ENCODE results near the gene FOSL2. TPM values are rescaled to one million over a fixed set of nuclear protein-coding genes. Genes with fewer than 3 reads are reported as not detected.

Gene FOSL2
- total RNA-seq, 2 donors from 2014 or later: 176 to 248 TPM

DNA sequence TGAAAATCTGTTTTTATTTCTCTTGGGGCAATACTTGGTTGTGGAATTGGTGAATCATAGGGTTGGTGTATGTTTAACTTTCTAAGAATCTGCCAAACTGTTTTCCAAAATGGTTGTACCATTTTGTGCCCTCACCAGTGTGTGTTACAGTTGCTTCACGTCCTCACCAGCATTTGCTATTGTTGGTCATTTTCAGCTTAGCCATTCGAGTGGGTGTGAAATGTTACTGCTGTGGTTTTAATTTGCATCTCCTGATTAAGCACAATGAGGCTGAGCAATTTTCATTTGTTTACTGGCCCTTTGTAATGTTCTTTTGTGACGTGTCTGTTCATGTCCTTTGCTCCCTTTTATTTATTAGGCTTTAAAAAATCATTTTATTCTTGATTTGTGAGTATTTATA is 49.7 kb downstream of the FOSL2 start:
- peaks cover 3 to 6% of the 10 kb centered on the region in 2 donors for H3K9me3 Mint-ChIP-seq
- H3K27me3 Mint-ChIP-seq (ENCODE audit: low read depth): no peaks in the 10 kb centered on the region
- ATAC-seq (replicated peaks in 1 of 2) (no peak), DNase-seq (no peak)
- peaks cover 60% of the 10 kb centered on the region for H3K4me1 Mint-ChIP-seq (ENCODE audit: low read depth)
- H3K27ac Mint-ChIP-seq: no peak overlapping the region
- peaks cover 2 to 11% of the 10 kb centered on the region in 2 donors for H3K36me3 Mint-ChIP-seq (ENCODE audit: insufficient read depth in 2 of 2)
- no peak overlapping the region for H3K4me3 Mint-ChIP-seq

DNA sequence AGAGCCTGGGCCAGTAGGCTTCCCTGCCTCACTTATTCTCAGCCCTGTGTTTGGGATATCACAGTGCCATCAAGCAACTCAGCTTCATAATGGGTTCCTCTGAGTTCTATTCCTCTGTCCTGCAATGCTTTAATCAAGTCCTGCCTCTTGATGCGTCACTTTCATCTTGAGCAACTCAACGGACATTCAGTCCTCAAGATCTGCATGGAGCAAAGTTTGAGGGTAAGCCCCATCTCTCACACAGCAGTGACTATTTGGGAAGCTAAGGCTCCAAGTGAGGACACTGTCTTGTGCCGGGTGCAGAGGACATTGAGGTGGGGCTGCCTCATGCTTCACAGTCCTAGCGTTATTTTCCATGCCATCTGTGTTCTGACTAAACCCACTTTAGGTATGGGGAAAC is 52.3 kb downstream of the FOSL2 start:
- Mint-ChIP-seq H3K27ac (no peak overlapping the region), H3K9me3 (peaks cover 3 to 6% of the 10 kb centered on the region in 2 donors), H3K4me3 (peak overlapping the region in 1 of 2 donors; percentile 66)

DNA sequence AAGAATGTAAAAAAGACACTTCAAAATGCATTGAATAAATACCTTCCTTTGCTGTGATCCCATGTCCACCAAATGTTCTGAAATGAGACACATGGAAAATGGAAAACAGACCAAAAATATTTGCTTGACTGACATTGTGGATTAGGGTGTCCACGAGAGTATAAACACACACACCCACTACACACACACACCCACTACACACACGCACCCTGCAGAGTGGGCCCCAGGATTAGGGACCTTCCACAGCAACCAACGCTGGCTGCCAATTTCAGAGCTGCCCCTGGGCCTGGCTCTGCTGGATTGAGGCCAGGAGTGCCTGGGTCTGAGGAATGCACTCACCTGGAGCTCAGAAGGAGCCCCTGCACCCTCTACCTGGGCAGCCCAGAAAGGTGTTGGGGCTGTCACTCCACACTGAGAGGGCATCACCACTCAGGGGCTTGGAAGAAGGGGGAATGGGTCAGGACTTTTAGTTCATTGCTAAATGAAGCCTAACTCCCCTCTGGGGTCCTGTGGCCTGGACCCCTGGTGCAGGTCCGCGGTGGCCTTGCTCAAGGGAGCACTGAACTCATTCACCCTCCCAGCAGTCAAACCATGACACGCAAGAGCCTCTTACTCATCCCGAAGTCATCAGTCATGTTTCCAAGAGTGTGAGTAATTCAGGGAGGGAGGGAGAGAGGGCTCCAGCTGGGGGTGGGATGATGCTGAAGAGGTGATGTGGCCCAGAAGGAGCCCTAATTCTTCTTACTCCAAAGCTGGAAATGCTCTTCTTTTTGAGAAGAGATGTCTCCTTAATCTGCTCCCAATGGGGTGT is 53.0 kb downstream of the FOSL2 start:
- peak overlapping the region; percentile 97 for H3K27ac Mint-ChIP-seq
- no peaks in the 10 kb centered on the region for H3K27me3 Mint-ChIP-seq (ENCODE audit: low read depth)
- H3K36me3 Mint-ChIP-seq (ENCODE audit: insufficient read depth in 2 of 2): peaks cover 2 to 11% of the 10 kb centered on the region in 2 donors
- peaks cover 3 to 6% of the 10 kb centered on the region in 2 donors for H3K9me3 Mint-ChIP-seq
- peak overlapping the region; percentile 66 to 76 for H3K4me3 Mint-ChIP-seq
- H3K4me1 Mint-ChIP-seq (ENCODE audit: low read depth): peaks cover 88% of the 10 kb centered on the region
- ATAC-seq (replicated peaks in 1 of 2) (peak; percentile 73), DNase-seq (peak; percentile 77 to 83)

More for the DNA sequence above, 52.3 kb downstream of the FOSL2 start:
- H3K4me1 Mint-ChIP-seq (ENCODE audit: low read depth): peaks cover 81% of the 10 kb centered on the region
- no peak for ATAC-seq (replicated peaks in 1 of 2)
- peaks cover 2 to 11% of the 10 kb centered on the region in 2 donors for H3K36me3 Mint-ChIP-seq (ENCODE audit: insufficient read depth in 2 of 2)
- no peak for DNase-seq
- H3K27me3 Mint-ChIP-seq (ENCODE audit: low read depth): no peaks in the 10 kb centered on the region

DNA sequence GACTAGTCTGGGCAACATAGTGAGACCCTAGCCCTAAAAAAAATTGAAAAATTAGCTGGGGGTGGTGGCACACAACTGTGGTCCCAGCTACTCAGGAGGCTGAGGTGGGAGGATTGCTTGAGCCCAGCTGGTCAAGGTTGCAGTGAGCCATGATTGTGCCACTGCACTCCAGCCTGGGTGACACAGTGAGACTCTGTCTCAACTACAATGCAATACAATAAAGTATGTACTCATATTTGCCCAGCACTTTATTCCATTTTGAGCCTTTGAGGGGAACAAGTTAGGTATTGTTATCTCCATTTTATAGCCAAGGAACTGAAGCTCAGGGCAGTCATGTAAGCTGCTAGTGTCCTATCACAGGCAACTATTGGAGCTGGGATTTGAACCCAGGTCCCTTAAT is 53.9 kb downstream of the FOSL2 start:
- Mint-ChIP-seq H3K27me3 (ENCODE audit: low read depth) (no peaks in the 10 kb centered on the region), H3K4me1 (ENCODE audit: low read depth) (peaks cover 95% of the 10 kb centered on the region), H3K27ac (peak overlapping the region; percentile 97), H3K36me3 (ENCODE audit: insufficient read depth in 2 of 2) (peaks cover 2 to 11% of the 10 kb centered on the region in 2 donors), H3K9me3 (peaks cover 3 to 6% of the 10 kb centered on the region in 2 donors), H3K4me3 (peak overlapping the region; percentile 34 to 94)
- DNase-seq: no peak
- ATAC-seq (replicated peaks in 1 of 2): no peak

DNA sequence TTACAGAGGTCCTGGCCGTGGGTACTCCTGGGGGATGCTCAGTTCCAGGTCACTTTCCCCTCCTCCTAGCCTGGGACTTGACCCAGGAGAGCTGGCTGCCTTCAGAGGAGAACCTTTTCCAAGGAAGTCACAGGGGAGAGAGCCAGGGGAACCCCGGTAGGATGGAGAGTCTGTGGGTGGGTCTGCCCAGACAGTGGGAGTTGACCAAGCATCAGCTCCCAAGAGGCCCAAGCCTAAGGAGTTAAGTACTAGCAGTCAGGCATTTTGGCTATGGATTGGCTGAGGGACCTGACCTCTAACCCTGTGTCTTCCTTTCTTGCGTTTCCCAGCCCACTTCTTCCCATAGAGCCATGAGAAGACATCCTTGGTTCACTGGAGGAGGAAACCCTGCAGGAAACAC is 54.4 kb downstream of the FOSL2 start:
- Mint-ChIP-seq H3K9me3 (peaks cover 0 to 3% of the 10 kb centered on the region in 2 donors), H3K27me3 (ENCODE audit: low read depth) (no peaks in the 10 kb centered on the region), H3K27ac (peak overlapping the region; percentile 97), H3K36me3 (ENCODE audit: insufficient read depth in 2 of 2) (peaks cover 0 to 7% of the 10 kb centered on the region in 2 donors), H3K4me3 (peak overlapping the region; percentile 34 to 94), H3K4me1 (ENCODE audit: low read depth) (peaks cover 95% of the 10 kb centered on the region)
- ATAC-seq (replicated peaks in 1 of 2): no peak
- no peak for DNase-seq

DNA sequence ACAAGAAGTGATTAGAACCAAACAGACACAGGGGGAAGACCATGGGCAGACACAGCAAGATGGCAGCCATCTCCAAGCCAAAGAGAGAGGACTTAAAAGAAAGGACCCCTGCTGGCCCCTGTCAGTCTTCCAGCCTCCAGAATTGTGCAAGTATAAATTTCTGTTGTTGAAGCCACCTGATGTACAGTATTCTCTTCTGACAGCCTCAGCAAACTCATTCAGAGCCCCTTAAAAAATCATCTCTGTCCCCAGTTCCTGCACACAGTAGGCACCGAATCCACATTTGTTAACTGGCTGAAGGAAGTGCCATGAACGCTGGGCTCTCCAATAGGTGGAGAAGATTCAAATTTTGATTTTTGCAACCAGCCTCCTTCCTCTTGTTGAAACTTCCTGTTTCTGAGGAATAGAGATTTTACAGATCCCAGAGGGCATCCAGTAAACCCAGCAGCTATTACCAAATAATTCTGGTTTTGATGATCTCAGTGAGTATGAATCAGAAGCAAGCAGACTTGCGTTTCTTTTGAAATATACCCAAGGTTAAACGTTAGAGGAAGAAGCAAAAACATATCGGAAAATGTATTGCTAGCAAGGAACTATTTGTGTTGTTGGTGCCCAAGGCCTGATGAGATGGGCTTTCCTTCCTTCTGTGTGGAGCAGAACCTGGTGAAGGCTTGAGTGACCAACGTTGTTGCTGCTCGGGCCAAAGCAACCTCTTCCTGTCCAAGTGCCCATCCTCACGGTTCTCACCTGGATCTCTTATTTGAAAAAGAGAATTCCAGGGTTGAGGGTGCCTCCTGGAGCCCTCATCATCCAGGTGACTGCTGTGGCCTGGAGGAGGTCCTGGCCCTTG is 55.5 kb downstream of the FOSL2 start:
- Mint-ChIP-seq H3K27me3 (ENCODE audit: low read depth) (no peaks in the 10 kb centered on the region), H3K36me3 (ENCODE audit: insufficient read depth in 2 of 2) (peaks cover 0 to 4% of the 10 kb centered on the region in 2 donors), H3K4me3 (peak overlapping the region; percentile 86 to 94), H3K9me3 (peaks cover 0 to 3% of the 10 kb centered on the region in 2 donors), H3K4me1 (ENCODE audit: low read depth) (peaks cover 96% of the 10 kb centered on the region), H3K27ac (peak overlapping the region; percentile 97)
- ATAC-seq (replicated peaks in 1 of 2) (peak; percentile 18 to 27), DNase-seq (peak in 1 of 2 donors; percentile 43)

DNA sequence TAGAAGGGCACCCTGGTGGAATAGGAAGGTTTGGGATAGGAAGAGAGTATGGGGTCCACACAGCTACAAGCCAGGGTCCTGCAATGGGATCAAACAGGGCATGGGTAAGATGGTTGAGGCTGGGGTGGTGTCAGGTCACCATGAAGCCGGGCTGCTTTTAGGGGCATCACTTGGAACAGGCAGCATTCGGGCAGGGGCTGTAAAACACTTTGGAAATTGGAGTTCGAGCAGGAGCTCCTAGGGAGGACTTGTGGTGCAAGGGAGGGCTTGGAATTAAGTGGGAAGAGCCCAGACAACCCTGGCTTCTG is 56.1 kb downstream of the FOSL2 start:
- no peaks in the 10 kb centered on the region for H3K27me3 Mint-ChIP-seq (ENCODE audit: low read depth)
- H3K4me3 Mint-ChIP-seq: peak overlapping the region; percentile 86 to 94
- H3K27ac Mint-ChIP-seq: peak overlapping the region; percentile 97
- DNase-seq (no peak), ATAC-seq (replicated peaks in 1 of 2) (no peak)
- H3K9me3 Mint-ChIP-seq: peaks cover 0 to 1% of the 10 kb centered on the region in 2 donors
- peaks cover 0 to 2% of the 10 kb centered on the region in 2 donors for H3K36me3 Mint-ChIP-seq (ENCODE audit: insufficient read depth in 2 of 2)
- peaks cover 91% of the 10 kb centered on the region for H3K4me1 Mint-ChIP-seq (ENCODE audit: low read depth)

DNA sequence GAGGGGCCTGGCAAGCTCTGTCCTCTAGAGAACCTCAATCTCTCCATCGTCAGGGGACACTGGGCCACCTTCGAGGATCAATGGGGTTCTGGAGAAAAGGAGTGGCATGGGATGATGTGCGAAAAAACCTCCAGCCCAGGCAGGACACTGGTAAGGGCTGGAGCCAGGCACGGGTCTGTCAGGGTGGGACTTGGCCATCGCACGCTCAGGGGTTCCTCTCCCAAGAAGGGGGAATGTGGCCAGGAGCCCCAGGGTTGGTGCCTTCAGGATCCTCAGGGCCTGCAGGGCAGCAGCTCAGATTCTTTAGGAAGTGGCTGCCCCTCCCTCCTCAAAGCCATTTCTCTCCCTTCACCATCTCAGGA is 56.4 kb downstream of the FOSL2 start:
- no peak for DNase-seq
- ATAC-seq (replicated peaks in 1 of 2): no peak
- Mint-ChIP-seq H3K27me3 (ENCODE audit: low read depth) (no peaks in the 10 kb centered on the region), H3K27ac (peak overlapping the region; percentile 97), H3K4me3 (peak overlapping the region; percentile 86 to 94), H3K9me3 (peaks cover 0 to under 1% of the 10 kb centered on the region in 2 donors), H3K36me3 (ENCODE audit: insufficient read depth in 2 of 2) (no peaks in the 10 kb centered on the region), H3K4me1 (ENCODE audit: low read depth) (peaks cover 88% of the 10 kb centered on the region)

DNA sequence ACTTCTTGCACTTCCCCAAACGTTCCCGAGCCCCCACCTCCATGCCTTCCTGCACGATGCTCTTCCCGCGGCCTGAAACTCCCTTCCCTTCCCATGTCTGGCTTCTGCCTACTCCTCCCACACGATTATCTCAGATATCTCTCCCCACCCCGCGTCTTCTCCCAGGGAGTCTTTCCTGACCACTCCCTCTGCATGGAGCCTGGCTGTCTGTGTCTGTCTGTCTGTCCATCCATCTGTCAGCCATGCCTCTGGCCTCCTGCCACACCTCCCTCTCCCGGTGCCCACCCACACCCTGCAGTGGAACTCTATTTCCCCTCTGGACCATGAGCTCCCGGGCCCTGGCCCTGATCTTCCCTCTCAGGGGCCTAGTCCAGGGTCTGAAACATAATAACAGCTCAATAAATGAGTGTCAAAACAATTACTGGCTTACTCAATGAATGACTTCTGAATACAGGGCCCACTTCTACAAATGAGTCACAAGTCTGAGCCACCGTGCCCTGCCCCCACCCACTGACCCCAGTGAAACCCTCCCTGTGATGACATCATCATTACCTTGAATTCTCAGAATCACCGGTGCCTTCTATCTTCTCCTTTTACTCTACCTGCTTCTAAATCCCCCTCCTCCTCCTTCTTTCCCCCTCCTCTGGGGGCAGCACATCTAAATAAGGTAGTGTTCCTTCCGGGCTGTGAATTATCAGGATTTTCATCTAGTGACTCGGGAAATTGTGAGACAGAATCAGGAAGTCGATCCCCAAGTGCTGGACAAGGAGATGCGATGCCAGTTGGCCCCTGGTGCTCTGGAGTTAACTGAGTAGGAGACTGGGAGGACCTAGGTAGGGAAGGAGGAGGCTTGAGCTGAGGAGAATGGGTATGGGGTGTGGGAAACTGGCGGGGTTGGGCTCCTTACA is 57.1 kb downstream of the FOSL2 start:
- Mint-ChIP-seq H3K4me1 (ENCODE audit: low read depth) (peaks cover 81% of the 10 kb centered on the region), H3K9me3 (no peaks in the 10 kb centered on the region), H3K36me3 (ENCODE audit: insufficient read depth in 2 of 2) (no peaks in the 10 kb centered on the region), H3K4me3 (peak overlapping the region; percentile 86 to 94), H3K27me3 (ENCODE audit: low read depth) (no peaks in the 10 kb centered on the region), H3K27ac (peak overlapping the region; percentile 97)
- peak; percentile 90 to 94 for DNase-seq
- ATAC-seq (replicated peaks in 1 of 2): peak; percentile 71 to 74

DNA sequence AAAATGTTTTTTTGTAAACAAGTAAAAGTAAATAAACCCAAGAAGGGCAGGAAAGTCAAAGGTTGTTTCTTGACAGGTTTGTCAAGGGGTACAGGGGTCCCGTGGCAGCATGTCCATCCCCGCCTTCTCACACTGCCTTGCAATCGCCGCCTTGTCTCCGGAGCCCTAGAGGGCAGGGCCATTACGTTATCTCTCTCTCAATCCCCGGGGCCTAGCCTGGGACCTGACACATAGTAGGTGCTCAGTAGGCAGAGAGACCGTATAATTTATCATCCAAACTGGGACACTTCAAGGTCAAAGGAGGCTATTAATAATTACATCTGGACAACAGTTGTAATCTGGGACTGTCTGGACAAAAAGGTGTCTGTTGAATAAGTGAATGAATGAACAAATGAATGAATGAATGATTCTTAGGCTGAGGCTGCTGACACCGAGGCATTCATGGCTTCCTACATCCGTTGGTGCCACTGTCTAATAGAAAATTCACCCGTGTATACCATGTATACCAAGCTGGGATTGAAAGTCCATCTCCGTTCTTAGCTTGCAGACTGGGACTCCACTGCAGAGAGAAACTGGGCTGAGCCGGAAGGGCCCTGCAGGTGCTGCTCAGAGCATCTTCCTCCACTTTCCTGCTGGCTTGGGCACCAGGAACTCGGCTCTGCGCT is 58.4 kb downstream of the FOSL2 start:
- DNase-seq (no peak), ATAC-seq (replicated peaks in 1 of 2) (no peak)
- H3K36me3 Mint-ChIP-seq (ENCODE audit: insufficient read depth in 2 of 2): no peaks in the 10 kb centered on the region
- H3K4me1 Mint-ChIP-seq (ENCODE audit: low read depth): peaks cover 68% of the 10 kb centered on the region
- no peaks in the 10 kb centered on the region for H3K9me3 Mint-ChIP-seq
- H3K4me3 Mint-ChIP-seq: peak overlapping the region; percentile 86 to 94
- H3K27me3 Mint-ChIP-seq (ENCODE audit: low read depth): no peaks in the 10 kb centered on the region
- H3K27ac Mint-ChIP-seq: peak overlapping the region; percentile 97

DNA sequence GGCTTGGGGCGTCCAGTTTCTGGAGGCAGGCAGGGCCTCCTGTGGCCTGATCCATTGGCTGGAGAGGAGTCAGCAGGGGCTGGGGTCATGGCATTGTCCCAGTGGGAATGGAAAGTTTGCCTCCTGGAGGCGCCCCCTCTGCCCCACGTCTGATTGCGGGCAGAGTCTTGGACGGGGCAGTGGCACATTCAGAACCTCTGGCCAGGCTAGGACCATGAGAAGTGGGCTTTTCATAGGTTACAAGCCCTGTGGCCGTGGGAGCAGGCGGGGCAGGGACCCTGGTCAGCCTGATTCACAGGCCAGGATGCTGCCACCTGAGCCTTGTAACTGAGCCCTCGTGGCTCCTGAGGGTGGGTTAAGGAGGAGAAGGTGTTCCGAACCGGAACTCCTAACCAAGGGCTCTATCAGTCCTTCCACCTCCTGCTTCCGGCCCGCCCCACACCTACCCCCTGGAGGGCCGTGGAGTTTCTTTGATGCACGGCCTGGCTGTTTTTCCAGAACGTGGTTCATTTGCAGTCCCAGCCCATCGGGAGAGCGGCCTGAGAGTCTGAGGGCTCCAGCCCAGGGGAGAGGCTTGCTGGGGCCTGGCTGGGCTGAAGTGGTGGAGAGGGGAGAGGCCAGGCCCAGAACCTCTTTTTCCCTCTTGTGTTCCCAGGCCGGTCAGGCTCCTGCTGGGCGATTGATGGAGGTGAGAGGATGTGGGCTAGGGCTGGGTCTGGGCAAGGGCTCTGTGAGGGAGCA is 59.3 kb downstream of the FOSL2 start:
- no peak for DNase-seq
- Mint-ChIP-seq H3K4me1 (ENCODE audit: low read depth) (peaks cover 59% of the 10 kb centered on the region), H3K27ac (peak overlapping the region; percentile 12), H3K27me3 (ENCODE audit: low read depth) (no peaks in the 10 kb centered on the region), H3K36me3 (ENCODE audit: insufficient read depth in 2 of 2) (no peaks in the 10 kb centered on the region), H3K9me3 (no peaks in the 10 kb centered on the region), H3K4me3 (no peak overlapping the region)
- ATAC-seq (replicated peaks in 1 of 2): no peak
